Activated CD4-positive, alpha-beta T cell treated with anti-CD3 and anti-CD28 coated beads, Interleukin-2, Interleukin-6, amounts not matched to agents 100 ng/mL and 50 ng/mL, durations not matched to agents 16 hours and 8 hours (primary cell): ENCODE results near the gene ZBTB16.

Experiments
- DNase-seq: peaks from one replicate; pipeline ENCODE4 v3.0.0-alpha.2; 2020

Gene ZBTB16

GRCh38 chr11:114132944-114133394 is 73.5 kb downstream of the ZBTB16 start:
- no peak for DNase-seq

- DNase-seq, result no peak
Measured at GRCh38 chr11:114133548-114134329, 74.2 kb downstream of the ZBTB16 start.

- no peak for DNase-seq
Measured at GRCh38 chr11:114134870-114135269, 75.4 kb downstream of the ZBTB16 start.

GRCh38 chr11:114135737-114136151 is 76.2 kb downstream of the ZBTB16 start:
- DNase-seq, result no peak

- no peak for DNase-seq
Measured at GRCh38 chr11:114136686-114137640, 77.5 kb downstream of the ZBTB16 start.

GRCh38 chr11:114137838-114138237 is 78.3 kb downstream of the ZBTB16 start:
- no peak for DNase-seq

- no peak for DNase-seq
Measured at GRCh38 chr11:114138411-114138810, 78.9 kb downstream of the ZBTB16 start.

- no peak for DNase-seq
Measured at GRCh38 chr11:114140826-114141225, 81.3 kb downstream of the ZBTB16 start.

- DNase-seq, result no peak
Measured at GRCh38 chr11:114141863-114142580, 82.5 kb downstream of the ZBTB16 start.

GRCh38 chr11:114142707-114143106 is 83.2 kb downstream of the ZBTB16 start:
- DNase-seq, result no peak

GRCh38 chr11:114145166-114145775 is 85.8 kb downstream of the ZBTB16 start:
- no peak for DNase-seq

- no peak for DNase-seq
Measured at GRCh38 chr11:114147375-114148012, 88.0 kb downstream of the ZBTB16 start.

- DNase-seq, result no peak
Measured at GRCh38 chr11:114148013-114148382, 88.5 kb downstream of the ZBTB16 start.

GRCh38 chr11:114149689-114150407 is 90.3 kb downstream of the ZBTB16 start:
- DNase-seq, result no peak

- no peak for DNase-seq
Measured at GRCh38 chr11:114150671-114151070, 91.2 kb downstream of the ZBTB16 start.

GRCh38 chr11:114151631-114152030 is 92.1 kb downstream of the ZBTB16 start:
- DNase-seq, result no peak

GRCh38 chr11:114152162-114152561 is 92.7 kb downstream of the ZBTB16 start:
- no peak for DNase-seq

- no peak for DNase-seq
Measured at GRCh38 chr11:114152785-114153184, 93.3 kb downstream of the ZBTB16 start.

- no peak for DNase-seq
Measured at GRCh38 chr11:114153224-114153623, 93.7 kb downstream of the ZBTB16 start.

- no peak for DNase-seq
Measured at GRCh38 chr11:114154271-114155047, 94.9 kb downstream of the ZBTB16 start.

GRCh38 chr11:114155116-114155515 is 95.6 kb downstream of the ZBTB16 start:
- no peak for DNase-seq
